GM12878 (cell line): ENCODE data around the gene FCHSD2. TPM values are rescaled to one million over a fixed set of nuclear protein-coding genes. Genes with fewer than 3 reads are reported as not detected.
A peak's percentile ranks its signal among the peaks of the same experiment; 100 is the strongest.

Source experiments
- BCL11A ChIP-seq: IDR thresholded peaks from 2 replicates; pipeline ENCODE4 v1.6.1; 2011; ENCODE audit warnings: low read depth, low read length
- BMI1 ChIP-seq: fragments of 450-650 bp; IDR thresholded peaks from 2 replicates; pipeline ENCODE4 v1.6.1; 2016; ENCODE audit warnings: mild to moderate bottlenecking, moderate library complexity, borderline replicate concordance
- BRCA1 ChIP-seq: IDR thresholded peaks from 2 replicates; pipeline ENCODE4 v1.6.1; 2011; ENCODE audit warnings: low read depth, low read length, improper control_type of control experiment
- E4F1 ChIP-seq: fragments of 450-650 bp; IDR thresholded peaks from 2 replicates; pipeline ENCODE4 v1.6.1; 2018; ENCODE audit warnings: borderline replicate concordance, mild to moderate bottlenecking; ENCODE audit not compliant: partially characterized antibody
- EP300 ChIP-seq, 2 experiments: fragments of 150-350 bp in 1 of 2; IDR thresholded peaks; 2 replicates each; pipeline ENCODE4 v1.6.1; 2011 to 2012; ENCODE audit warnings: low read depth in 2 of 2, low read length in 2 of 2, borderline replicate concordance in 1 of 2, improper control_type of control experiment in 1 of 2, inconsistent platforms in 1 of 2; ENCODE audit not compliant: control insufficient read depth in 1 of 2
- EZH2 ChIP-seq: IDR thresholded peaks from 2 replicates; pipeline ENCODE4 v1.6.1; 2012; ENCODE audit warnings: low read depth, mild to moderate bottlenecking, control low read depth, inconsistent platforms, low read length, borderline replicate concordance; ENCODE audit not compliant: control insufficient read depth
- GABPA ChIP-seq: IDR thresholded peaks from 2 replicates; pipeline ENCODE4 v1.6.1; 2014; ENCODE audit warnings: antibody characterized with exemption, low read depth, mild to moderate bottlenecking, inconsistent platforms
- IRF4 ChIP-seq: IDR thresholded peaks from 2 replicates; pipeline ENCODE4 v1.6.1; 2011; ENCODE audit warnings: low read depth, low read length
- JUNB ChIP-seq: IDR thresholded peaks from 2 replicates; pipeline ENCODE4 v1.6.1; 2016; ENCODE audit warnings: antibody characterized with exemption, mild to moderate bottlenecking
- KAT2A ChIP-seq: conservative IDR thresholded peaks from 2 replicates; pipeline ENCODE4 v1.6.1; 2011; ENCODE audit warnings: low read depth, low read length; ENCODE audit not compliant: control insufficient read depth
- KDM1A ChIP-seq: fragments of 200-600 bp; sonication (generic); IDR thresholded peaks from 2 replicates; pipeline ENCODE4 v1.6.1; 2016; ENCODE audit warnings: borderline replicate concordance
- POLR2AphosphoS2 ChIP-seq: IDR thresholded peaks from 2 replicates; pipeline ENCODE4 v1.6.1; 2011; ENCODE audit warnings: low read depth, mild to moderate bottlenecking, low read length, improper control_type of control experiment, moderate library complexity
- RCOR1 ChIP-seq: conservative IDR thresholded peaks from 2 replicates; pipeline ENCODE4 v1.6.1; 2012; ENCODE audit warnings: low read depth, low read length, improper control_type of control experiment
- USF1 ChIP-seq: IDR thresholded peaks from 2 replicates; pipeline ENCODE4 v1.6.1; 2011; ENCODE audit warnings: borderline replicate concordance, low read depth, mild to moderate bottlenecking, moderate library complexity, mixed read lengths, low read length; ENCODE audit not compliant: insufficient read depth; ENCODE audit errors: extremely low read length
- ZBTB11 ChIP-seq: fragments of 450-650 bp; formaldehyde crosslinking; IDR thresholded peaks from 2 replicates; pipeline ENCODE4 v1.5.0; 2022; ENCODE audit warnings: mild to moderate bottlenecking, missing genetic modification characterization
- ZNF622 ChIP-seq: fragments of 450-650 bp; IDR thresholded peaks from 2 replicates; pipeline ENCODE4 v1.6.1; 2017; ENCODE audit warnings: mild to moderate bottlenecking, inconsistent platforms
- polyA plus RNA-seq, 11 experiments: library from polyadenylated mRNA; depleted of rRNA in 4 of 11; unstranded in 6 of 11; stranded (reverse) in 5 of 11; fragments of >200 nt; fragmentation: Nextera tagmentation in 4 of 11; fragmentation: Illumina TruSeq in 1 of 11; extraction: Ambion mirVana in 4 of 11; extraction: Trizol in 1 of 11; gene quantifications; 1 replicate in 1 of 11; 2 replicates in 10 of 11; pipeline versions ENCODE4 v1.2.1 to v1.2.3, GENCODE V29; 2011 to 2016; ENCODE audit warnings: inconsistent platforms in 2 of 11, missing spikeins in 2 of 11, low read depth in 1 of 11
- total RNA-seq, 4 experiments: library from RNA; depleted of rRNA in 3 of 4; stranded (reverse); fragments of >200 nt in 3 of 4; fragmentation: Illumina TruSeq in 1 of 4; extraction: Trizol in 1 of 4; gene quantifications; 2 replicates each; pipeline versions ENCODE4 v1.2.1 to v1.2.3, GENCODE V29; 2013 to 2021
- TF ChIP-seq, protein P1 (sequence below): fragments of 450-650 bp; IDR thresholded peaks from 2 replicates; pipeline ENCODE4 v1.6.1; 2017; ENCODE audit warnings: mild to moderate bottlenecking, moderate library complexity

FCHSD2 gene
- total and polyA plus RNA-seq, 10 of the 15 experiments (the other 5 are each of a cell fraction or from before 2014, with no cell fraction given): 13.2 to 89.8 (median 47.8) TPM

- peak; percentile 35; the same call in 1 of the 2 replicates for TF ChIP-seq JUNB
- TF ChIP-seq, protein P1, sequence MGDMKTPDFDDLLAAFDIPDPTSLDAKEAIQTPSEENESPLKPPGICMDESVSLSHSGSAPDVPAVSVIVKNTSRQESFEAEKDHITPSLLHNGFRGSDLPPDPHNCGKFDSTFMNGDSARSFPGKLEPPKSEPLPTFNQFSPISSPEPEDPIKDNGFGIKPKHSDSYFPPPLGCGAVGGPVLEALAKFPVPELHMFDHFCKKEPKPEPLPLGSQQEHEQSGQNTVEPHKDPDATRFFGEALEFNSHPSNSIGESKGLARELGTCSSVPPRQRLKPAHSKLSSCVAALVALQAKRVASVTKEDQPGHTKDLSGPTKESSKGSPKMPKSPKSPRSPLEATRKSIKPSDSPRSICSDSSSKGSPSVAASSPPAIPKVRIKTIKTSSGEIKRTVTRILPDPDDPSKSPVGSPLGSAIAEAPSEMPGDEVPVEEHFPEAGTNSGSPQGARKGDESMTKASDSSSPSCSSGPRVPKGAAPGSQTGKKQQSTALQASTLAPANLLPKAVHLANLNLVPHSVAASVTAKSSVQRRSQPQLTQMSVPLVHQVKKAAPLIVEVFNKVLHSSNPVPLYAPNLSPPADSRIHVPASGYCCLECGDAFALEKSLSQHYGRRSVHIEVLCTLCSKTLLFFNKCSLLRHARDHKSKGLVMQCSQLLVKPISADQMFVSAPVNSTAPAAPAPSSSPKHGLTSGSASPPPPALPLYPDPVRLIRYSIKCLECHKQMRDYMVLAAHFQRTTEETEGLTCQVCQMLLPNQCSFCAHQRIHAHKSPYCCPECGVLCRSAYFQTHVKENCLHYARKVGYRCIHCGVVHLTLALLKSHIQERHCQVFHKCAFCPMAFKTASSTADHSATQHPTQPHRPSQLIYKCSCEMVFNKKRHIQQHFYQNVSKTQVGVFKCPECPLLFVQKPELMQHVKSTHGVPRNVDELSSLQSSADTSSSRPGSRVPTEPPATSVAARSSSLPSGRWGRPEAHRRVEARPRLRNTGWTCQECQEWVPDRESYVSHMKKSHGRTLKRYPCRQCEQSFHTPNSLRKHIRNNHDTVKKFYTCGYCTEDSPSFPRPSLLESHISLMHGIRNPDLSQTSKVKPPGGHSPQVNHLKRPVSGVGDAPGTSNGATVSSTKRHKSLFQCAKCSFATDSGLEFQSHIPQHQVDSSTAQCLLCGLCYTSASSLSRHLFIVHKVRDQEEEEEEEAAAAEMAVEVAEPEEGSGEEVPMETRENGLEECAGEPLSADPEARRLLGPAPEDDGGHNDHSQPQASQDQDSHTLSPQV: no peak
- no peak for TF ChIP-seq KDM1A
- 0 out of 2 replicates have a peak, but pooled peaks have one; percentile 29 for TF ChIP-seq POLR2AphosphoS2
- peak; percentile 98 for TF ChIP-seq BCL11A
- TF ChIP-seq KAT2A: no peak
- no peak; the same call in 1 of the 2 replicates for TF ChIP-seq EZH2
- no peak for TF ChIP-seq E4F1
- peak; percentile 99 for TF ChIP-seq IRF4
- peak; percentile 97 to 100 for TF ChIP-seq EP300 (IDR thresholded peaks at IDR 0.05; ENCODE audit: borderline replicate concordance in 1 of 2, control insufficient read depth in 1 of 2, low read depth in 2 of 2, low read length in 2 of 2)
- TF ChIP-seq BMI1: peak; percentile 89
- TF ChIP-seq ZBTB11 (CRISPR knock-in tag): no peak
- TF ChIP-seq ZNF622: no peak
- TF ChIP-seq RCOR1: 0 out of 2 replicates have a peak, but pooled peaks have one; percentile 76
- TF ChIP-seq USF1: no peak
- TF ChIP-seq BRCA1: no peak
- TF ChIP-seq GABPA: no peak
Observed at GRCh38 chr11:73152861-73153483, 10.9 kb upstream of the FCHSD2 start (continued).
